Measurements from ENCODE around the gene DCUN1D3.

GRCh38 chr16:20930365-20930690 lies 30.2 kb upstream of the DCUN1D3 start:
- TF ChIP-seq CTCF (IDR thresholded peaks at IDR 0.05) (no peak), POLR2A (IDR thresholded peaks at IDR 0.05) (no peak)
